Frontal cortex (tissue), 4 donors: Measurements from ENCODE around the gene RASEF. TPM values are rescaled to one million over a fixed set of nuclear protein-coding genes. Genes with fewer than 3 reads are reported as not detected.
A peak's percentile ranks its signal among the peaks of the same experiment; 100 is the strongest.

ENCODE experiments used
- DNase-seq, 2 donors: peaks; one replicate each; pipeline ENCODE4 v3.0.0; 2012; ENCODE audit warnings: low spot score in 2 of 2
- FAIRE-seq: peaks from 2 replicates; lab custom pipeline; 2012; peaks lifted over from hg19 to GRCh38; lab: Jason Lieb, UNC
- total RNA-seq: library from RNA; depleted of rRNA; stranded (reverse); fragments of >200 nt; gene quantifications from one replicate; pipeline ENCODE4 v1.2.3, GENCODE V29; 2014
- donor health status: control.
- donor health status: control.
- donor health status: control.

RASEF gene
- total RNA-seq, 1 donor from 2014 or later, result 0.41 TPM

GRCh38 chr9:83015897-83016296 lies 47.0 kb downstream of the RASEF start:
- FAIRE-seq, result no peak

GRCh38 chr9:83013867-83014605 lies 48.9 kb downstream of the RASEF start:
- DNase-seq, result no peak
- FAIRE-seq, result no peak

More at GRCh38 chr9:83015897-83016296, 47.0 kb downstream of the RASEF start:
- DNase-seq, result no peak

- DNase-seq, result no peak
- no peak for FAIRE-seq
Measured at GRCh38 chr9:83012922-83013838, 49.8 kb downstream of the RASEF start.

- FAIRE-seq, result no peak
- no peak for DNase-seq
Measured at GRCh38 chr9:83012168-83012921, 50.6 kb downstream of the RASEF start.

GRCh38 chr9:83011611-83012010 lies 51.3 kb downstream of the RASEF start:
- no peak for FAIRE-seq
- DNase-seq, result no peak

GRCh38 chr9:83007521-83008300 lies 55.2 kb downstream of the RASEF start:
- no peak for DNase-seq
- no peak for FAIRE-seq

- DNase-seq (no peak), FAIRE-seq (no peak)
Measured at GRCh38 chr9:83006378-83006777, 56.6 kb downstream of the RASEF start.

GRCh38 chr9:83005963-83006362 lies 57.0 kb downstream of the RASEF start:
- DNase-seq (no peak), FAIRE-seq (no peak)

GRCh38 chr9:83005361-83005760 lies 57.6 kb downstream of the RASEF start:
- DNase-seq (no peak), FAIRE-seq (no peak)

- FAIRE-seq, result peak; percentile 64
- DNase-seq, result no peak
Measured at GRCh38 chr9:83002329-83002728, 60.6 kb downstream of the RASEF start.

- DNase-seq, result no peak
- FAIRE-seq, result no peak
Measured at GRCh38 chr9:83000765-83001164, 62.2 kb downstream of the RASEF start.

- DNase-seq (no peak), FAIRE-seq (no peak)
Measured at GRCh38 chr9:82998409-82998808, 64.5 kb downstream of the RASEF start.

- DNase-seq, result no peak
- FAIRE-seq, result no peak
Measured at GRCh38 chr9:82997476-82998140, 65.3 kb downstream of the RASEF start.

GRCh38 chr9:82996941-82997340 lies 66.0 kb downstream of the RASEF start:
- no peak for DNase-seq
- FAIRE-seq, result no peak

- FAIRE-seq (no peak), DNase-seq (no peak)
Measured at GRCh38 chr9:82993856-82994605, 68.9 kb downstream of the RASEF start.

GRCh38 chr9:82991671-82992070 lies 71.3 kb downstream of the RASEF start:
- no peak for FAIRE-seq
- DNase-seq, result peak in 1 of 2 donors; percentile 4

GRCh38 chr9:82989929-82990328 lies 73.0 kb downstream of the RASEF start:
- no peak for FAIRE-seq
- DNase-seq, result no peak

- DNase-seq (no peak), FAIRE-seq (no peak)
Measured at GRCh38 chr9:82988488-82988887, 74.5 kb downstream of the RASEF start.
